Mesodermal cell (in vitro differentiated cells): ENCODE data around the gene PTTG1IP.

Source experiments
- H3K27ac ChIP-seq: 2 replicates; pipeline ENCODE4 v1.7.0; 2013; ENCODE audit warnings: mild to moderate bottlenecking, low read depth, low read length, moderate library complexity; ENCODE audit not compliant: severe bottlenecking
- H3K36me3 ChIP-seq: 2 replicates; pipeline ENCODE4 v1.7.1; 2013; ENCODE audit warnings: mild to moderate bottlenecking, low read length, moderate library complexity; ENCODE audit not compliant: control insufficient read depth, insufficient read depth
- H3K4me1 ChIP-seq: one replicate; pipeline ENCODE4 v1.7.1; 2013; ENCODE audit warnings: mild to moderate bottlenecking, low read length; ENCODE audit not compliant: insufficient read depth, control insufficient read depth, poor library complexity, severe bottlenecking
- H3K4me3 ChIP-seq: 2 replicates; pipeline ENCODE4 v1.7.0; 2013; ENCODE audit warnings: low read length, control low read depth, mild to moderate bottlenecking; ENCODE audit not compliant: insufficient read depth, poor library complexity, severe bottlenecking; ENCODE audit errors: extremely low read depth
- H3K9me3 ChIP-seq: 2 replicates; pipeline ENCODE4 v1.7.1; 2013; ENCODE audit warnings: mild to moderate bottlenecking, low read length, moderate library complexity; ENCODE audit not compliant: control insufficient read depth
- WGBS, 2 experiments: methylation state at CpG; one replicate each; pipeline ENCODE4 v1.1.5; 2013; ENCODE audit warnings: missing lambda C conversion rate in 2 of 2; ENCODE audit not compliant: insufficient coverage in 2 of 2; 5-methylcytosine and 5-hydroxymethylcytosine counted together

The PTTG1IP gene

GRCh38 chr21:44828362-44829056 is 45.0 kb downstream of the PTTG1IP start:
- Histone ChIP-seq H3K9me3 (peaks cover 21% of the 10 kb centered on the region), H3K27ac (no peak overlapping the region), H3K4me3 (no peak overlapping the region), H3K36me3 (no peaks in the 10 kb centered on the region), H3K4me1 (no peaks in the 10 kb centered on the region)
- WGBS, 2 experiments, result 89 to 96% methylated on average over 4 of the region's 4 CpGs

GRCh38 chr21:44823179-44823660 is 50.3 kb downstream of the PTTG1IP start:
- Histone ChIP-seq H3K36me3 (no peaks in the 10 kb centered on the region), H3K9me3 (peaks cover 49% of the 10 kb centered on the region), H3K4me3 (no peak overlapping the region), H3K27ac (no peak overlapping the region), H3K4me1 (no peaks in the 10 kb centered on the region)
- WGBS, 2 experiments, result 82 to 89% methylated on average over 1 of the region's 1 CpG

DNA sequence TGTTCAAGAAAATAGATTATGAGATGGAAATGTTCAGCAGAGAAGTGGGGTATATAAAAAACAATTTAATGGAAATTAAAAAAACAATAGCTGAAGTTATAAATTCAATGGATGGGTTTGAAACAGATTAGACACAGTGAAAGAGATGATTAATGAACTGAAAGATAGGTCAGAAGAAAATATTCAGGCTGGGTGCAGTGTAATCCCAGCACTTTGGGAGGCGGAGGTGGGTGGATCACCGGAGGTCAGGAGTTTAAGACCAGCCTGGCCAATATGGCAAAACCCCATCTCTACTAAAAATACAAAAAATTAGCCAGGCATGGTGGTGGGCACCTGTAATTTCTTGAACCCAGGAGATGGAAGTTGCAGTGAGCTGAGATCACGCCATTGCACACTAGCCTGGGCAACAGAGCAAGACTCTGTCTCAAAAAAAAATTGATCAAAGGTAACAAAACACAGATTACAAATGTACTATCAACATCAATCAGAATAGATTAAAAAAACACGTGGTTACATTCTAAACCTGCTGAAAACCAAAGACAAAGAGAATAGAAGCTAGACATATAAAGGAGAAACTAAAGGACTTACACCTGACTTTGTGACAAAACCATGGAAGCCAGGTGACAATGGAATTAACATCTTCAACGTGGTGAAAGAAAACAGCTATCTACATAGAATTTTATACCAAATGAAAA is 50.9 kb downstream of the PTTG1IP start:
- 20 to 85% methylated on average over 2 of the region's 5 CpGs for WGBS, 2 experiments
- Histone ChIP-seq H3K9me3 (peaks cover 44% of the 10 kb centered on the region), H3K4me3 (no peak overlapping the region), H3K36me3 (no peaks in the 10 kb centered on the region), H3K27ac (no peak overlapping the region), H3K4me1 (no peaks in the 10 kb centered on the region)

DNA sequence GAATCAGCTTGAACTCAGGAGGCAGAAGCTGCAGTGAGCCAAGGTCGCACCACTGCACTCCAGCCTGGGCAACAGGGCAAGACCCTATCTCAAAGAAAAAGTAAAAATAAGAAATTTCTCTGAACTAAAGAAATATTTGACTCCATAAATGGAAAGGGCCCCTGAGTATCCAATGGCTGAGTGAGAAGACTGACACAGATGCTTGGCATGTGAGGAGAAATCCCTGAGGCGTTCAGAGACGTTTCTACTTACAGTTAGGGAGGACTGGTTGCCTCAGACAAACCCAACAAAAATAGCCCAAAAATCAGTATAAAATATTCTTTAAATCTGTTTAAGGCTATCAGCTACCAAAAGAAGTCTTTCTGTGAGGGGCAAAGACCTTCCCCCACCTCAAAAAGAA is 52.6 kb downstream of the PTTG1IP start:
- WGBS, 2 experiments, result 84% methylated on average over 3 of the region's 3 CpGs; no CpG with 5 or more reads in 1 of the 2 experiments
- no peak overlapping the region for H3K27ac ChIP-seq
- peaks cover 33% of the 10 kb centered on the region for H3K9me3 ChIP-seq
- H3K4me3 ChIP-seq, result no peak overlapping the region
- peaks cover 3% of the 10 kb centered on the region for H3K4me1 ChIP-seq
- no peaks in the 10 kb centered on the region for H3K36me3 ChIP-seq

GRCh38 chr21:44819283-44820243 is 53.9 kb downstream of the PTTG1IP start:
- H3K27ac ChIP-seq, result no peak overlapping the region
- no peak overlapping the region for H3K4me3 ChIP-seq
- H3K36me3 ChIP-seq, result no peaks in the 10 kb centered on the region
- peaks cover 6% of the 10 kb centered on the region for H3K4me1 ChIP-seq
- peaks cover 33% of the 10 kb centered on the region for H3K9me3 ChIP-seq
- 95 to 99% methylated on average over 33 of the region's 33 CpGs for WGBS, 2 experiments

GRCh38 chr21:44818640-44819011 is 54.9 kb downstream of the PTTG1IP start:
- Histone ChIP-seq H3K27ac (peak overlapping the region; percentile 87), H3K36me3 (peaks cover 4% of the 10 kb centered on the region), H3K4me1 (peaks cover 6% of the 10 kb centered on the region), H3K9me3 (peaks cover 33% of the 10 kb centered on the region), H3K4me3 (peak overlapping the region; percentile 59)
- WGBS, 2 experiments, result 86 to 89% methylated on average over 32 to 37 of the region's 37 CpGs

DNA sequence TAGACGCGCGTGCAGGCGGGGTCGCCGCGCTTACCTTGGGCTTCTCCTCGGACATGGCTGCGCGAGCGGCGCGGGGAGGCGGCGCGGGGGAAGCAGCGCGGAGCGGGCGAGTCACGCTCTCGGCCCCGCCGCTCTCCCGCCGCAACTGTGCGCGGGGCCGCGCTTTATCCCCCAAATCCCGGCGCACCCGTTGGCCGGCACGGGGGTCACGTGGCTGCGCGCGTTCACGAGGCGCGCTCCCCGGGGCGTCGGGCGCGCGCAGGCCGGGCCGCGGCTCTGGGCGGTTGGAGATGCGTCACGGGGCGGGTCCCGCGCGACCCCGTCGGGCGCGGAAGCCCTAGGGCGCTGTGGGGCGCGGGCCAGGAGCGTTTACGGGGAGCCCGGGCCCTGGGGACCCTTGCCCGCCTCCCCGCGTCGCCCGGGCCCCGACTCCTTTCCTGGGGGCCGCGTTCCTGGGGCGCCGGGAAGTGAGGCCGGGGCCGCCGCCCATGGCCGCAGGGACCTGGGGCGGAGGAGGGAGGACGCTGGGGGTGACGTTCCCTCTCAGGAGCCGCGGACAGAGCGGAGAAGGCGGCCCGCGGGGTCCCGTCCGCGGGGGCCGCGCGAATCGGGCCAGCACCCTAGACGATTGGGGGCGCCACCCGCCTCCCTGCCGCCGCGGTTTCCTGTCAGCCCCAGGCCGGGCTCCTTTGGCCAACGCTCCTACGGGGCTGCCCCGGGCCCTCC is 55.4 kb downstream of the PTTG1IP start, which contains the start of gene SUMO3:
SUMO3 (minus strand) TSS at position 149 of the 726 bp plus-strand sequence; CDS start at position 55, 94 bp downstream.
- Histone ChIP-seq H3K36me3 (peaks cover 9% of the 10 kb centered on the region), H3K27ac (peak within 1 kb of the TSS; percentile 87), H3K4me3 (peak within 1 kb of the TSS; percentile 59), H3K9me3 (peaks cover 33% of the 10 kb centered on the region), H3K4me1 (peaks cover 6% of the 10 kb centered on the region)
- WGBS, 2 experiments, result 0 to 4% methylated on average over 79 to 85 of the region's 108 CpGs

DNA sequence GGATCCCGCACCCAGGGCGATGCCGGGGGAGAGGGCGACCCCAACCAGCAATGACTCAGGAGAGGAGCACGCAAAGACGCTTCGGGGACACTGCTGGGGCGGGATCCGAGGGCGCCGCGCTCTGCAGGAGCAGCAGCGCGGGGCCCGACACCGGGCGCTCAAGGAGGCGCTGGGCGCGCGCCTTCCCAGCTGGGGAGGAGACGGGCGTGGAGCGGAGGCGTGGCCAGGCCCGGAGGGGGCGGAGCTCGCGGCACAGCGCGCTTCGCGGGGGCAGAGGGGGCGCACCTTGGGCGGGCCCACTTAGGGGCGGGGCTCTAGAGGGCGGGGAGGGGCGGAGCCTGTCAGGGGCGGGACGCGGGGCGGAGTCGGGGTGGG is 56.0 kb downstream of the PTTG1IP start:
- Histone ChIP-seq H3K36me3 (peaks cover 15% of the 10 kb centered on the region), H3K27ac (peak overlapping the region; percentile 87), H3K9me3 (peaks cover 29% of the 10 kb centered on the region), H3K4me1 (peaks cover 6% of the 10 kb centered on the region), H3K4me3 (peak overlapping the region; percentile 59)
- 2 to 3% methylated on average over 10 to 23 of the region's 43 CpGs for WGBS, 2 experiments

DNA sequence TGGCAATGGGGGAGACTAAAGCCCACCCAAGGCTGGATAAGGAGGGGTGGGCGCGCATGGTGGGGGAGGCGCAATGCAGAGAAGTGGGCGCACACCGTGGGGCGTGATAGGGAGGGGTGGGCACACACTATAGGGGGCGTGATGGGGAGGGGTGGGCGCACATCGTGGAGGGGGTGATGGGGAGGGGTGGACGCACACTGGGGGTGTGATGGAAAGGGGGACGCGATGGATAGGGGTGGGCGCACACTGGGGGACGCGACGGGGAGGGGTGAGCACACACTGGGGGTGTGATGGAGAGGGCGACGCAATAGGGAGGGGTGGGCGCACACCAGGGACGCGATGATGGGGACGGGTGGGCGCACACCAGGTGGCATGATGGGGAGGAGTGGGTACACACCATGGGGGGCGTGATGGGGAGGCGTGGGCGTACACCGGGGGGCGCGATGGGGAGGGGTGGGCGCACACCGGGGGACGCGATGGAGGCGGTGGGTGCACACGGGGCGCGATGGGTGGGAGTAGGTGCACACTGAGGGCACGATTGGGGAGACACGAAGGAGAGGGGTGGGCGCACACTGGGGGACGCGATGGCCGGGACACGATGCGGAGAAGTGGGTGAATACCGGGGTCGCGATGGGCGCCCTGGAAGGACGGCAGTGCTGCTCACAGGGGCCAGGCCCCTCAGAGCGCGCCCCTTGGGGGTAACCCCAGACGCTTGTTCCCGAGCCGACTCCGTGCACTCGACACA is 56.6 kb downstream of the PTTG1IP start:
- peaks cover 25% of the 10 kb centered on the region for H3K9me3 ChIP-seq
- WGBS, 2 experiments, result 46 to 65% methylated on average over 29 to 48 of the region's 57 CpGs

More for the DNA sequence above, 56.6 kb downstream of the PTTG1IP start:
- Histone ChIP-seq H3K36me3 (peaks cover 19% of the 10 kb centered on the region), H3K27ac (peak overlapping the region; percentile 45), H3K4me1 (peaks cover 6% of the 10 kb centered on the region), H3K4me3 (peak overlapping the region; percentile 59)
